G401.6 (cell line): ENCODE results near the gene KCTD14.
"Not testable (repeated sequence)": the region's sequence is repeated elsewhere in the genome, so short reads cannot be mapped to it uniquely, and the experiment has no call there.

ENCODE experiments used
- FAIRE-seq: peaks from 2 replicates; lab custom pipeline; 2012; peaks lifted over from hg19 to GRCh38; lab: Jason Lieb, UNC

The KCTD14 gene

DNA sequence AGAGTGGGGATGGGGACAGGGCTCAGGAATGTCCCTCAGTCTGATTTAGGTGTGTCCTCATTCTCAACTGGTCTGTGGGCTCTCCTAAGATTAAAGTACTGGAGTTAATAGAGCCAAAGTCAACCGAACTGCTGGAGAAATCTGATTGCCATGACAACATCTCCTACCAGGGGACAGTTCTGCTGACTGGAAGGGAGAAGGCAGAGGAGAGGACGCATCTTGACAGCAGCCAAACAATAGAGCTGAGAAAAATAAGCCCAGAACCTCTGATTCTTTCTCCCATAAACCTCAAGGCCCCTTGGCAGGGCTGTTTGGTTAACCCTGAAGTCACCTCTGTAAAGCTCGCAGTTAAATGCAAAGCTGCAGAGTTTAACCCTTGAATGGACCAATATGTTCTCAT, 2.8 kb downstream of the KCTD14 start:
- FAIRE-seq = no peak

DNA sequence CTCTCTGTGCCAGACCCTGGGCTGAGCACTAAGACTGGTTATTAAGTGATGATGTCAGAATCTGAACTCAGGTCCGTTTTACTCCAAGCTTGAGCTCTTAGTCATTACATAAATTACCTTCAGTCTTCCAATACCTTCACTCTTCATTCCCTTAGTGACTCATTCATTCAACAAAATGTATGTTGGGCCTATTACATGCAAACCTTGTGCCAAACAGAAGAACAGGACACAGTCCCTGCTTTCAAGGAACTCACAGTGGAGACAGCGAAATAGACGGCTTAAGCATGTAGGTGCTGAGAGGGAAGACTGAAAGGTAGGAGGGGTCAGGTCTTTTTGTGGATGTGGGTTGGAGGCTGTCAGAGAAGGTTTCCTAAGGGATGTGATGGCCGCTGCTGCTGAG, 3.3 kb downstream of the KCTD14 start:
- FAIRE-seq = no peak

DNA sequence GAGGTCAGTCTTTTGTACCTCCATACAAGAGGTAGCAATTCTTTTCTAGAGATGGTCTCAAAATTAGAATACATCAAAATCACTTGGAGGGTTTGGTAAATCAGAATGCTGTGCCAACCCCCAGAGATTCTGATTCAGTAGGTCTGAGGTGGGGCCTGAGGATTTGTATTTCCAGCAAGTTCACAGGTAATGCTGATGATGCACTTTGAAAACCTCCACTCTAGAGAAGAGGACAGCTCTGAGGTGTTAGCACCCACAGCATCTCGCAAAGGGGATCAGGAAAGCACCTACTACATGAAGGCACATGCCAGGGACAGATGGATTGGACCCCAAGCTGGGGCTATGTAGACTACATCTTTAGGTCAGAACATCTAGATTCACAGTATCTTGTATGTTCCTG, 7.2 kb downstream of the KCTD14 start:
- no peak for FAIRE-seq

DNA sequence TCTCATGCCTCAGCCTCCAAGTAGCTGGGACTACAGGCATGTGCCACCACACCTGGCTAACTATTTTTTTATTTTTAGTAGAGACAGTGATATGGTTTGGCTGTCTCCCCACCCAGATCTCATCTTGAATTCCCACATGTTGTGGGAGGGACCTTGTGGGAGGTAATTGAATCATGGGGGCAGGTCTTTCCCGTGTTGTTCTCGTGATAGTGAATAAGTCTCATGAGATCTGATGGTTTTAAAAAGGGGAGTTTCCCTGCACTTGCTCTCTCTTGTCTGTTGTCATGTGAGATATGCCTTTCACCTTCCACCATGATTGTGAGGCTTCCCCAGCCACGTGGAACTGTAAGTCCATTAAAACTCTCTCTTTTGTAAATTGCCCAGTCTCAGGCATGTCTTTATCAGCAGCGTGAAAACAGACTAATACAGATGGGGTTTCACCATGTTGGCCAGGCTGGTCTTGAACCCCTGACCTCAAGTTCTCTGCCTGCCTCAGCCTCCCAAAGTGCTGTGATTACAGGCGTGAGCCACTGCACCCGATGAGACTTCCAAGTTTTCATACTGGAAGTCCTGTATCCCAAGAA, 8.0 kb downstream of the KCTD14 start:
- FAIRE-seq = not testable (repeated sequence)

DNA sequence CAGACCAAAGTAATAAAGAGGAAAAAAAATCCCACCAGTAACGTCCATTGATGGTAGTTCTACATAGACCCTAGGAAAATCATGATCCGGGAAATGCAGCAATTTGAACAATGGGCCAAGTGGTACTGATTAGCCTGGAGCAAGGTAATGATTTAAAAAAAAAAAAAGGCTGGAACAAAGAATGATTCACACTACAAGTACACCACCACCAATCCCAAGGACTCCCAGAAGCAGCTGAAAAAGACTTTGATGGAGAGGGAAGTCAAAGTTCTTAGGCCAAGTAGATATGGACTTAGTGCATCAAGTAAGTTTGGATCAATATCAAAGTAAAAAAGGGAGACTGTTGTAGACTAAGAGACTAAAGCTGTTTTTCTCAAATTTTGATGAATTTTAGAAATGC, 11.8 kb downstream of the KCTD14 start:
- no peak for FAIRE-seq

DNA sequence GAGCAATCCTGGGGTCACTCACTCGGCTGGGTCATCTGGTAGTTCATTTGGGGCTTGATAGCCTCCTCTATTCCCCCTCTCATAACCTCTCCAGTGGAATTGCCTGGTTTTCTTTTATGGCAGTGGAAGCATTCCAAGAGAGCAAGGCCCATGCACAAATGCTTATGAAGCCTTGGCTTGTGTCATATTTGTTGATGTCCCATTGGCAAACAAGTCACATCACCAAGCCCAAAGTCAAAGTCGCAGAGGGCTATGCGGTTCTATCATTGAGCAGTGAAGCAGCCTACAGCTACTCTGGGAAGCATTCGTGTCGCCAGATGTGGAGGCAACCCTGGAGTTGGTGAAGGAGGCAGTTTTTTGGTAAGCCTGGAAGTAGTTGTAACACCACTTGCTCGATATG, 12.3 kb downstream of the KCTD14 start:
- FAIRE-seq = no peak

DNA sequence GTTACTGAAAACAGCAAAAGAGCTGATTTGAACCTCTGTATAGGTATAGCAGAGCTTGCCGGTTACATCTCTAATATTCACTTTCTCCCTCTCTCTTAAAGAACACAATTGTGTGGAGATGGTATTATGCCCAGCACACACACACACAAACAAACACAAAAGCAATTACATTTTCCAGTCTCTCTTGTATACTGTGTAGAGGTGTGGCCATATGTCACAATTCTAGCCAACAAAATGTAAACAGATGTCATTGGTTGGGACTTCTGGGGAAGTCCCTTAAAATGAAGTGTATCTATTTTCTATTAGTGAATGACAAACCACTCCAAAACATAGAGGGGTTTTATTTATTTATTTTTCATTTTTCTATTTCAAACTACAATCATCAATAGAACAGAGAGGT, 12.8 kb downstream of the KCTD14 start:
- FAIRE-seq = no peak

DNA sequence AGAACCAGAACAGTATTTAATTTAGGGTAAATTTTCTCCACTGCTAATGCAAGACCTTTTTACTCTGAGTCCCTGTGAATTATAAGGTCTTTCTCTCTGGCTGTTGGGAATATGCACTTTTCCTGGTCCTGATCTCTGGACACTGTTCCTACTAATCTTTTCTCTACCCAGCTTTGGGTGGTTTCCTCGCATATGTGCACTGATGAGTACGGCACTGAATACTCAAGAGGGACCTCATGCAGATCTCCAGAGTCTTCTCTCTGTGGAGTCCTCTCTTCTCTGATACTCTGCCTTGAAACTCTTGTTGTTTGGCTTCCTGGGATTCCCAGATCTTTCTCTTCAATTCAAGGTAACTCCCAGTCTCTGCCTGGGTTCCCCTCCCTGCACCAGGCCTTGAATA, 14.0 kb downstream of the KCTD14 start:
- no peak for FAIRE-seq

DNA sequence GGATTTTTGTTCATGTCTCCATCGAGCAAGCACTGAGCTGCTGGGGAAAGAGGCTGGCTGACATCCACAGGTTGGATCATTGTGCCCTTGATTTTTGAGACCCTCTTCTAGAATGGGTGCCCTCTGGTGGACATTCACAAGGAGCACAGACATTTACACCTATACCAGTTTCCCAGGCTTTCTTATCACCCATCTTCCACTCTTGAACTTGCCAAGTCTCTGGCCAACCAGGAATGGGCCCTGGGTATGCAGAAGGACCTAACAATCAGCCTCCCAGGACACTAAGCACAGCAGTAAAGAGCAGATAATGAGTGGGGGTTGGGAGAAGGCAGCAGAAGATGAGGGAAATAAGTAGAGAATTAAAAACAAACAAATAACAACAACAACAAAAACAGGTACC, 22.9 kb downstream of the KCTD14 start:
- peak; percentile 61 for FAIRE-seq

DNA sequence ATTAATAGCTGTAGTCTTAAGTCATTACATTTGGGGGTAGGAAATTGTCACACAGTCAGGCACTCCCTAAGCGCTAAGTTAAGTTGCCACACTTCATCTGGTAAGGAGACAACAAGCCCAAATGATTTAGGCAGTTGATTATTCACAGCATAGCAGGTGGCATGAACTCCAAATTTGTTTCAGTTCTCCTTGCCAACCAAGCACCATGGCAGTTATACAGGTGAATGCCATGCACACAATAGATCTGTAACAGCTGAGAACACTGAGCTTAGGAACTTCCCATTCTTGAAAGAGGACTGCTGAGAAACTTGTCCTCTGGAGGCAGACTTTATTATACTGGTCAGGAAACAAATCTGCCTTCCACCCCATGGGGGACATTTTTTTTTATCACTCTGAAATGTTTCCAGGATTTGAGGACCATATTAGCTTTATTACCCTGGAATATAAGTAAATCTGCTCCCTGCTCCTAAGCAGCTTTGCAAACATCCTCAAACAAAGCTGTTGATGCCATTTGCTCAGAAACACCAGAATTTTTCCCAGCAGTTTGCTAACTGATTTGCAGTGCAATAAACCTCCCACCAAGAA, 23.5 kb downstream of the KCTD14 start:
- no peak for FAIRE-seq

DNA sequence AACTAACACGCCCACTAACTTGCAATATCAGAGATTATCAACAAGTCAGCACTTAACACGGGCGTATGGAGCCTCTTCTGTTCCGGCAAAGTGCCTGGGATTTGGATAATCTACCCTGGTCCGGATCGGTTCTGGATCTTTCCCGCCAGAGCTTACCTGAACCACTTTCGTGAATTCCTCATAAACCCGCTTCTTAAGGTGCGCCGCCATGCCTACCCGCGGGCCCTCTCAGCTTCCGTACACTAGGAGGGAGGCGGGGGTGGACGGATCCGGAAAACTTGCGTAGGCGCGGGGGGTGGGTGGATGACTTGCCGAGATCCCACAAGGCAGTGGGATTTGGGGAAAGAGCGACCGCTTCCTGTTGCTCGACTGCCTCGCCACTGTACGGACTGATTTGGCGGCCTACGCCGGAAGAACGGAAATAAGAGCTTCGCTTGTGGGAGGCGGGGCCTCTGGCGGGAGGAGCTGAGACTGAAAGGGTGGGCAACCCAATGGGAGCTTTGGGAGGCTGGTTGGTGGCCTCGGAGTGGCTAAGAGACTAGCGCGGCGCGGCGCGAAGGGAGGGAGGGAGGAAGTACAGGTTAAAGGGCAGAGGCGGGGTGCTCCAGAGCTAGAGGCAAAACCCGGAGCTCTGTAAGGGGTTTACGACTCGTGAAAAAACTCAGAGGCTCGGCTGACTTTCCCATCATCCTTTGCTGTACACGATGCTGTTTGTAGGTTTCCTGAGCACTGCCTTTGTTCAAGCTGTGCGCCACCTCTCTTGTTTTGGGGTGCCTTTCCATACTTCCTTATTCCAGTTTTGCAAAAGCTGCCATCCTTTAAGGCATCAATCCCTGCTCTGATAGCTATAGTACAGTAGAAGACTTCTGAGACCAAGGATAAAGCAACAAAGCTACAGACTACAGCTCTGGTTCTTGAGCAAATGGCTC, 28.4 kb downstream of the KCTD14 start, which contains the start of gene INTS4:
Gene INTS4, minus strand, starts transcription at position 235 of the 929 bp plus-strand sequence. Its CDS starts 25 bp downstream, at position 210.
- FAIRE-seq = peak; percentile 98

DNA sequence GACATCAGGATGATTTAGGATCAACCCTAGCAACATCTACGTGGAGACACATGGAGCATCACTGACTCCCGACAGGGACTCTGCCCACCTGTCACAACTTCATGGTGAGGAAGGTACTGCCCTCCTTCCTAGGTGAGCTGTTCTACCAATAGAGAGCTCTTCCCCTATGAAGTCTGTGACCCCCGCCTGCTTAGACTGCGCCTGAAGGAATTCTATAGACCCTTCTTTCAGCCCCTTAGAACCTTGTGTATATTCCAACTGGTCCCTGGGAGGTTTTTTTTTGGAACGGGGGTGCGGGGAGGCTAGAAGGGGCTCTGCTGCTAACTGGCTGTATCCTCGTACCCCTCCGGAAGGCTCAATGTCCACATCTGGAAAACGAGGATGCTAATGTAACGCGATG, 29.2 kb downstream of the KCTD14 start:
- no peak for FAIRE-seq

DNA sequence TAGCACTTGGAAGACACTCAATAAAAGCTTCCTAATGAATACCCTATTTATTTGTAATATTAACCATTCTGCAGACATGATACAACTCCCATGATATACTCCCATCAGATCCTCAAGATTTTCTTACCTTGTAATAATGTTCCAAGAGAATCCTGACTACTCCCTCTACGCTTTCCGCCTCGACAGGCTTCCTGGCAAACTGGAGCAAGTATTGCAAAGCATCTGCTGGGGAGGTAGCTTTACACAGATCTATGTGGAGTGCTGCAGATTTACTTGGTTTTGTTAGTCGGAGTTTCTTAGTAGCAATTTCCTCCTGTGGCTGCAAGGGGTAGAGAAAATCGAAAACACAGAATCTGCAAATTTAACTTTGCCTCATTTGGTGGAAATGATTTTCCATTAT, 32.1 kb downstream of the KCTD14 start:
- FAIRE-seq = no peak

DNA sequence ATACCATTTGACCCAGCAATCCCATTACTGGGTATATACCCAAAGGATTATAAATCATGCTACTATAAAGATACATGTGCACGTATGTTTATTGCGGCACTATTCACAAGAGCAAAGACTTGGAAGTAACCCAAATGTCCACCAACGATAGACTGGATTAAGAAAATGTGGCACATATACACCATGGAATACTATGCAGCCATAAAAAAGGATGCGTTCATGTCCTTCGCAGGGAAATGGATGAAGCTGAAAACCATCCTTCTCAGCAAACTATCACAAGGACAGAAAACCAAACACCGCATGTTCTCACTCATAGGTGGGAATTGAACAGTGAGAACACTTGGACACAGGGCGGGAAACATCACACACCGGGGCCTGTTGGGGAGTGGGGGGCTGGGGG, 36.6 kb downstream of the KCTD14 start:
- FAIRE-seq = not testable (repeated sequence)

DNA sequence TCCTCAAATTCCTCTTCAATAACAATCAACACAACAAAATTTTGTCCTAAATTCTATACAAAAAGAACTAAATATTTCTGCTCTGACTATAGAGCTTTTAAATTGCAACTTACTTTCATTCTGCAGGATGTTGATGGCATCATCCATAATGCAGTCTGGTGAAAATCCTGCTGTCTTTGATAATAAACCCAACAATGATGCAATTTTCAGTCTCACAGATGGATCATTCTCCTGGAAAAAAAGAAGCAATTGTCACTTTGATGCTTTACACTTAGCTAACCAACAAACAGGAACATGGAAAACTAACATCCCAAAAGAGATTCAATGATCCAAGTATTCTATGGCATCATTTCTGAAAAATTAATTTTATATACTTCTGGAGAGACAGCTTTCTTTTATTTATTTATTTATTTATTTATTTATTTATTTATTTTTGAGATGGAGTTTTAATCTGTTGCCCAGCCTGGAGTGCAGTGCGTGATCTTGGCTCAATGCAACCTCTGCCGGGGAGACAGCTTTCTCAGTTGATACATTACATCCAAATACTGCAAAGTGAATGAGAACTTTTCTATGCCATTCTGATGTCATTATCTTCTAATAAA, 41.6 kb downstream of the KCTD14 start:
- no peak for FAIRE-seq

DNA sequence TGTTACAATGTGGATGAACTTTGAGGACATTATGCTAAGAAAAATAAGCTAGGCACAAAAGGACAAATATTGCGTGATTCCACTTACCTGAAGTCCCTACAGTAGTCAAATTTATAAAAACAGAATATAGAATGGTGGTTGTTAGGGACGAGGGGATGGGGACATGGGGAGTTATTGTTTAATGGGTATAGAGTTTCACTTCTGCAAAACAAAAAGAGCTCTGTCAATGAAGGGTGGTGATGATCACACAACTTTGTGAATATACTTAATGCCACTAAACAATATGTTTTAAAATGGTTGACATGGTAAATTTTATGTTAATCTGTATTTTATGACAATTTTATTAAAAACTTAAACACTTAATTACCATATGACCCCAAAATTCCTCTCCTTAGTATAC, 54.7 kb downstream of the KCTD14 start:
- FAIRE-seq = no peak

DNA sequence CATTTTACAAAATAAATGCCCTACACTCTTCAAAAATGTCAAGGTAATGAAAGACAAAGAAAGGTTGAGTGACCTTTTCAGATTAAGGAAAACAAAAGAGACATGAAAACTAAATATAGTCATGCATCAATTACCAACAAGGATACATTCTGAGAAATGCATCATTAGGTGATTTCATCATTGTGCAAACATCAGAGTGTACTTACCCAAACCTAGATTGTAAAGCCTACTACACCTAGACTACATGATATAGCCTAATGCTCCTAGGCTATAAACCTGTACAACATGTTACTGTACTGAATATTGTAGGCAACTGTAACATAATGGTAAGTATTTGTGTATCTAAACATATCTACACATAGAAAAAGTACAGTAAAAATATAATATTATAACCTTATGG, 55.3 kb downstream of the KCTD14 start:
- no peak for FAIRE-seq

DNA sequence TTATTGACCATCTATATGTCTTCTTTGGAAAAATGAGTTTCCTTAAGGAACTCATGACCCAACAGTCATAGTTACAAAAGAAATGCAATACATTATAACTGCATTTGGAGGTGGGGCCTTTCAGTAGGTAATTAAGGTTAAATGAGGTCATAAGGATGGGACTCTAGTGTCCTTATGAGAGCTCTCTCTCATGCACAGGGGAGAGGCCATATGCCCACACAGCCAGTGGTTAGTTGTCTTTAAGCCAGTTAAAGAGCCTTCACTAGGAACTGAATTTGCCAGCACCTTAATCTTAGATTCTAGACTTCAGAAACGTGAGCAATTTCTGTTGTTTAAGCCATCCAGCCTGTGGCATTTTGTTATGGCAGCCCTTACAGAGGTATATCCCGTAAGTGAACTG, 56.0 kb downstream of the KCTD14 start:
- FAIRE-seq = no peak

DNA sequence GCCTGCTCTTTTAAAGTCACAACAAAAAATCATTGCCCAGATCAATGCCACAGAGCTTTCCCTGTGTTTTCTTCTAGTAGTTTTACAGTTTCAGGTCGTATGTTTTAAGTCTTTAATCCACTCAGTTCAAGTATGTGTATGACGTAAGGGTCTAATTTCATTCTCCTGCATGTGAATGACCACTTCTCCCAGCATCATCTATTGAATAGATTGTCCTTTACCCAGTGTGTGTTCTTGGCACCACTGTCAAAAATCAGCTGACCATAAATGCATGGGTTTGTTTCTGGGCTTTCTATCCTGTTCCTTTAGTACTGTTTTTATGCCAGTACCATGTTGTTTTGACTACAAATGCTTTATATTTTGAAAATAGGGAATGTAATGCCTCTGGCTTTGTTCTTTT, 56.7 kb downstream of the KCTD14 start:
- FAIRE-seq = no peak
